ENCODE measurements around the gene FLRT2.

The FLRT2 gene, protein sequence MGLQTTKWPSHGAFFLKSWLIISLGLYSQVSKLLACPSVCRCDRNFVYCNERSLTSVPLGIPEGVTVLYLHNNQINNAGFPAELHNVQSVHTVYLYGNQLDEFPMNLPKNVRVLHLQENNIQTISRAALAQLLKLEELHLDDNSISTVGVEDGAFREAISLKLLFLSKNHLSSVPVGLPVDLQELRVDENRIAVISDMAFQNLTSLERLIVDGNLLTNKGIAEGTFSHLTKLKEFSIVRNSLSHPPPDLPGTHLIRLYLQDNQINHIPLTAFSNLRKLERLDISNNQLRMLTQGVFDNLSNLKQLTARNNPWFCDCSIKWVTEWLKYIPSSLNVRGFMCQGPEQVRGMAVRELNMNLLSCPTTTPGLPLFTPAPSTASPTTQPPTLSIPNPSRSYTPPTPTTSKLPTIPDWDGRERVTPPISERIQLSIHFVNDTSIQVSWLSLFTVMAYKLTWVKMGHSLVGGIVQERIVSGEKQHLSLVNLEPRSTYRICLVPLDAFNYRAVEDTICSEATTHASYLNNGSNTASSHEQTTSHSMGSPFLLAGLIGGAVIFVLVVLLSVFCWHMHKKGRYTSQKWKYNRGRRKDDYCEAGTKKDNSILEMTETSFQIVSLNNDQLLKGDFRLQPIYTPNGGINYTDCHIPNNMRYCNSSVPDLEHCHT

DNA sequence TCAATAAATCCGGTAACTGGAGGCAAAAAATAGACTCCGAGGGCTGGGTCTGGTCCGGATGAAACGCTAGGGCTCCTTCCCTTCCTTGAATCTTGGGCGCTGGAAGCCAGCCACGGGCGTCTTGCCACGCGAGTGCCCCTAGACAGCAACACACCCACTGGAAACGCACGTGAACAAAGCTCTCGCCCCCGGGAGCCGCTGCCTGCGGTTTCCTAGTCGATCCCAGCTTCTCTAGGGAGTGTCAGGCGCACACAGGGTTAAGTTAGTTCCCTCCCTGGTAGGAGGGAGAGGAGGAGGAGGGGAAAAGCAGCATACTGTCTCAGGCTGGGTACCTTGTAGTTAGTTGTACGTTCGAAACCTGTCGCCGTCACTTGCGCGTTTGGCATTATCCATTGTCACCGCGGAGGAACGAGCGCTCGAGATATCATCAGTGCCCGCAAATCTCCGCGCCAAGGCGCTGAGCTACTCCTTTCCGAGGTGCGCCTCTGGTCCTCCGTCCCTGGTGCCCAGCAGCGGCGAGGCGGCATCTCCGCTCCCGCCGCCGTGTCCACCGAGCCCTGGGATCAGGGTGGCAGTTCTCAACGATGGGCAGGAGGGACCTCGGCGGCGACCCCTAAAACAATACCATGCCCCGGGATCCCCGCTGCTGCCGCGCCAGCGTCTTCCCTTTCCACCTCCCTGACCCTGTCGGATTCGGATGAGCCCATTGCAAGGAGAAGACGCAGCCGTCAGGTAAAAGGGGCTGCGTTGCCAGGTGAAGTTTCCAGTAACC, at the start of gene FLRT2:
Gene FLRT2 (plus strand): TSS at position 342 of the 772 bp plus-strand sequence. CDS start 91,371 bp downstream, outside the sequence.
- H3K9ac ChIP-seq (ENCODE audit: low read depth, low read length) = peak within 1 kb of the TSS; percentile 71
- no peaks in the 10 kb centered on the region for H3K36me3 ChIP-seq (ENCODE audit: insufficient read depth, low read length)
- H3K4me1 ChIP-seq (ENCODE audit: insufficient read depth, low read length) = peaks cover 18% of the 10 kb centered on the region
- no peaks in the 10 kb centered on the region for H3K9me3 ChIP-seq (ENCODE audit: control insufficient read depth, insufficient read depth, low read length)

DNA sequence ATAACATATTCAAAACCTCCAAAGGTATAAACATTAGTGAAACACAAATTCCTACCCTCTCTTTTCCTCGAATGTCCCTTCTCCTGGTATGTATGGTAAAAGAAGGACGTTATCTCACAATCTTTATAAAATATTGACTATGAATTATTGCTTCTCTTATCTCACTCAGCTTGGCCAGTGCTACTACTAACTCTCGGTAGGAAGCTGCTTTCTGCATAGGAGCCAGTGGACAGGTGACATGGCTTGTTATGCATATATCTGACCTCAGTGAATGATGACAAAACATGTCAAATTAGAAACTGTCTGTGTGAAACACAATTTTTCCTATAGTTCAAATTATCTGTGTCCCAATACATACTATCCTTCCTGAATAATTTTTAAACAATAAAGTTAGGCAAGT, 48.5 kb upstream of the FLRT2 start:
- H3K9ac ChIP-seq (ENCODE audit: low read depth, low read length) = no peak overlapping the region
- H3K36me3 ChIP-seq (ENCODE audit: insufficient read depth, low read length) = no peaks in the 10 kb centered on the region
- no peaks in the 10 kb centered on the region for H3K4me1 ChIP-seq (ENCODE audit: insufficient read depth, low read length)
- no peaks in the 10 kb centered on the region for H3K9me3 ChIP-seq (ENCODE audit: control insufficient read depth, insufficient read depth, low read length)

DNA sequence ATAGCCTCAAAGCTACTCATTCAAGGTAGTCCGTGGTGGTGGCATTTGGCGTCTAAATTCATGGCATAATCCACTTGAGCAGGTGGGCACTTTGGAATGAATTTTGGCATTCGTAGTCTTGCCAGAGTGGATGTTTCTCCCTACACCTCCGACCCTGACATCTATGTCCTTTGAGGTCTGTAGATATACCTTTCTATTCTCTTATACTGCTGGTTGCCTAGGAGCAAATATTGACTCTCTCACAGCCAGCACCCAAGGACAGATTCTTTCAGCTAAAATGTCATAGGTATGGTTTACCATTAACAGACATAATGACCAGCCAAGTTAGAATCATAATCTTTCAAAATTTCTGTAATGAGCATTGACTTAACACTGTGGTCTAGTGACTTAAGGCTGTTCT, 47.4 kb upstream of the FLRT2 start:
- Histone ChIP-seq H3K36me3 (ENCODE audit: insufficient read depth, low read length) (no peaks in the 10 kb centered on the region), H3K4me1 (ENCODE audit: insufficient read depth, low read length) (no peaks in the 10 kb centered on the region), H3K9me3 (ENCODE audit: control insufficient read depth, insufficient read depth, low read length) (no peaks in the 10 kb centered on the region), H3K9ac (ENCODE audit: low read depth, low read length) (no peak overlapping the region)

DNA sequence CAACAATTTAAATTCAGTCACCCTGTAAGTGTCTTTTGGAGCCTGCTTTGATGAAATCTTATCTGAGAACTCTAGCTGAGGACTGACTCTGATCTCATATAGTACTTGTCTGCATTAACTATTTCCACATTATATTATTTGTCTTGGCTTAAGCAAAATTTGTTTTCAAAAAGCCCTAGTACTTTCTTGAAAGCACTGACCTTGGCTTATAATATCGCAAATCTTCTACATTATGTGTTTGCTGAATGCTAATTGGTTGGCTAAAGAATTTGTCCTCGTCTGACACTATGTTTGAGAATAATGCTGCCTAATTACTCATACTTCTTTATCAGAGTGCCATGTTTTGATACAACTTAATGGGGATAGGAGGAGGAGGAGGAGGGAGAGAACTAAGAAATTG, 46.9 kb upstream of the FLRT2 start:
- H3K4me1 ChIP-seq (ENCODE audit: insufficient read depth, low read length) = no peaks in the 10 kb centered on the region
- no peak overlapping the region for H3K9ac ChIP-seq (ENCODE audit: low read depth, low read length)
- H3K36me3 ChIP-seq (ENCODE audit: insufficient read depth, low read length) = no peaks in the 10 kb centered on the region

DNA sequence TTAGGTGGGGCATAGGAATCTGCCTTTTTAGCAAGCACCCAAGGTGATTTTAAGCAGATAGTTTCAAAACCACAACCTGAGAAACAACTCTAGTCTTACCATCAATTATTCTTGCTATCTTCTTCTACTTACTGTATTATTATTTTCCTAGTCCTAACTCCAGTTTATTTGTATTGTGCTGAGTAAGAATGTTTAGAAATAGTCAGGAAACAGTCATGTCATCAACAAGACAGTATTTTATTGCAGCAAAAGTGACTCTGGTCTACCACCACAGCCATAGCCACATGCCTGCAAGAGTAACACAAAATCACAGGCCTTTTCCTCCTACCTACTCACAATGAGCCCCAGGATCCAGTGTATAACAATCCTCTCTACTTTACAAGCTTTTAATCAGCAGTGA, 46.3 kb upstream of the FLRT2 start:
- Histone ChIP-seq H3K9ac (ENCODE audit: low read depth, low read length) (no peak overlapping the region), H3K4me1 (ENCODE audit: insufficient read depth, low read length) (no peaks in the 10 kb centered on the region), H3K9me3 (ENCODE audit: control insufficient read depth, insufficient read depth, low read length) (no peaks in the 10 kb centered on the region), H3K36me3 (ENCODE audit: insufficient read depth, low read length) (no peaks in the 10 kb centered on the region)

More for the DNA sequence above, 46.9 kb upstream of the FLRT2 start:
- no peaks in the 10 kb centered on the region for H3K9me3 ChIP-seq (ENCODE audit: control insufficient read depth, insufficient read depth, low read length)

DNA sequence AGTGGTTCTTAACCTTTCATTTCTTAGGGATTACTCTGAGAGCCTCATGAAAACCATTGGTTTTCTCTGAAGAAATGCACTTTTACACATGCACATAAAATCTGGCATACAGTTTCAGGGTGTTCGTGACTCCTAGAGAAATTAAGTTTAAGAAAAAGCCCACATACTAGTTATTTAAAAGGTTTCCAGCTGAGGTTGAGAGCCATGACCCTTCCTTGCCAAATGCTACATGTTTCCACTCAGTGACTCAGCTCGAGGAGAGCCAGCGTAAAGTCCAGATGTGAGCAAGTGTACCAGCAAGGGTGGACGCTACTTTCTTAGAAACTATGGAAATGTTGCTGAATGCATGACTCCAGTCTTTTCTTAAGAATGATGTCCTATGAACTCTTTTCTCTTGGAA, 42.7 kb upstream of the FLRT2 start:
- no peaks in the 10 kb centered on the region for H3K4me1 ChIP-seq (ENCODE audit: insufficient read depth, low read length)
- no peak overlapping the region for H3K9ac ChIP-seq (ENCODE audit: low read depth, low read length)
- no peaks in the 10 kb centered on the region for H3K9me3 ChIP-seq (ENCODE audit: control insufficient read depth, insufficient read depth, low read length)
- no peaks in the 10 kb centered on the region for H3K36me3 ChIP-seq (ENCODE audit: insufficient read depth, low read length)

DNA sequence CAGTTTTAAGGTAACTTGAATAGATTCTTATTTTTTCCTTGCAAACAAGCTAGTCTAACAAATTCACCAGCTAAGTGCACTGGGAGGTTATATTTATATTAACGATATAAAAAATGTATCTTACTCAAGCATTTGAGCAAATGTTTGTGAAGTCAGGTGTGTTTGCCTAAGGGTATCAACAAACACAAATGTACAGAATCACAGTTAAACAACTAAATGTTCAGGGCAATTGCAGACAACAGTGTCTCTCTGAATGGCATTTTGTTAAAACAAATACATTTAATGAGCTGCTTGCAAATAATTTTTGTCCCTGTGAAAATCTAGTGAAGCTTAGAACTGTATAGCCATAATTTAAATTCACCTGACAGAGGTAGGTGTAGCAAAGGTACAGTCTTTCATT, 28.2 kb upstream of the FLRT2 start:
- no peaks in the 10 kb centered on the region for H3K9me3 ChIP-seq (ENCODE audit: control insufficient read depth, insufficient read depth, low read length)
- no peak overlapping the region for H3K9ac ChIP-seq (ENCODE audit: low read depth, low read length)
- H3K36me3 ChIP-seq (ENCODE audit: insufficient read depth, low read length) = no peaks in the 10 kb centered on the region
- H3K4me1 ChIP-seq (ENCODE audit: insufficient read depth, low read length) = no peaks in the 10 kb centered on the region

DNA sequence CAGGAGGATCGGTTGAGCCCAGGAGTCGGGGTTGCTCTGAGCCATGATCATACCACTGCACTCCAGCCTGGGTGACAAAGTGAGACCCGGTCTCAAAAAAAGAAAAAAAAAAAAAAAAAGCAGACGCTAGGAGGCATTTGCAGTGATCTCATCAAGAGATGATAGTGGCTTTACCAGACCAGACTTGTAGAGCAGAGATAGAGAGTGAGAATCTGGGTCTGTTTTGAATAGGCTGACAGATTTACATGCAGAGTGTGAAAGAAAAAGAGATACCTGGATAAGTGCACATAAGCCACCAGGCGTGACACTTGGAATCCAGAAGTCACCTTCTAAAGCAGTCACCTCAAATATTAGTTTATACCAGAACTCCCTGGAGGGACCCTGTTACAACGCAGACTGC, 21.1 kb upstream of the FLRT2 start:
- H3K4me1 ChIP-seq (ENCODE audit: insufficient read depth, low read length) = 0 out of 2 replicates have a peak, but pooled peaks cover 4% of the 10 kb centered on the region
- no peak overlapping the region for H3K9ac ChIP-seq (ENCODE audit: low read depth, low read length)
- H3K36me3 ChIP-seq (ENCODE audit: insufficient read depth, low read length) = no peaks in the 10 kb centered on the region
- no peaks in the 10 kb centered on the region for H3K9me3 ChIP-seq (ENCODE audit: control insufficient read depth, insufficient read depth, low read length)

DNA sequence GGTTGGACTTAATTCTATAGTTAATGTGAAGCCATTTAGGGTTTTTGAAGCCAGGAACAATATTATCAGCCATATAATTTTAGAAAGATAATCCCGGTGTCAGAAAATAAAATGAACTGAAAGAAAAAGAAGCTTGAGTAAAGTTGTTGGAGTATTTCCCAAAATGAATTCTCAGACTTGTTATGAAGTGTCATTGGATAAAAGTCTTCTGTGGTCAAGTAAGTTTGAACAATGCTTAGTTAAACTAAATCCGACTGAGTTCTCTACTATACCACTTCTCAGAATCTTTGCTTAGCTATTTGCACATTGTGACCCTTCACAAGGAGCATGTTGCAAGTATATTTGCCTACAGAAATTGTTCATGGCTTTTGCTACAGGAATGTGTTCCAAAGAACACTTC, 17.5 kb upstream of the FLRT2 start:
- no peaks in the 10 kb centered on the region for H3K36me3 ChIP-seq (ENCODE audit: insufficient read depth, low read length)
- no peak overlapping the region for H3K9ac ChIP-seq (ENCODE audit: low read depth, low read length)
- no peaks in the 10 kb centered on the region for H3K9me3 ChIP-seq (ENCODE audit: control insufficient read depth, insufficient read depth, low read length)
- H3K4me1 ChIP-seq (ENCODE audit: insufficient read depth, low read length) = peaks cover 8% of the 10 kb centered on the region; the same call in 1 of the 2 replicates

DNA sequence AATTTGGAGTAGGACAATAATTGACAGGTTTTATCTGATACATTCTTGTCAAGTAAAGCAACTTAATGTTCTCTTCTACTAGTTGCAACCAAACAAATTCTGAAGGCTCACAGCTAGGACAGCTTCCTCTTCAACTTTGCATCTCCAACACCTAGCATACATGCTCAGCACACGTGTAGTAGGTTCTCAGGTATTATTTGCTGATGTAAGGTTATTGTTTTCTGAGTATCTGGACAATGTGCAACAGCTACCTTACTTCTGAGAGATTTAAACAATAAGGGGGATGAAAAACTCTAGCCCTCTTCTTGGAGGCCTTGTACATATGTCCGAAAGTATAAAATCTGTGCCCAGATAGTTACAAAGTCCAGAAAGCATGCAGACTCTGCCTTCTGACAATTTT, 15.5 kb upstream of the FLRT2 start:
- Histone ChIP-seq H3K4me1 (ENCODE audit: insufficient read depth, low read length) (peaks cover 9% of the 10 kb centered on the region; the same call in 1 of the 2 replicates), H3K9ac (ENCODE audit: low read depth, low read length) (no peak overlapping the region), H3K9me3 (ENCODE audit: control insufficient read depth, insufficient read depth, low read length) (no peaks in the 10 kb centered on the region), H3K36me3 (ENCODE audit: insufficient read depth, low read length) (no peaks in the 10 kb centered on the region)

DNA sequence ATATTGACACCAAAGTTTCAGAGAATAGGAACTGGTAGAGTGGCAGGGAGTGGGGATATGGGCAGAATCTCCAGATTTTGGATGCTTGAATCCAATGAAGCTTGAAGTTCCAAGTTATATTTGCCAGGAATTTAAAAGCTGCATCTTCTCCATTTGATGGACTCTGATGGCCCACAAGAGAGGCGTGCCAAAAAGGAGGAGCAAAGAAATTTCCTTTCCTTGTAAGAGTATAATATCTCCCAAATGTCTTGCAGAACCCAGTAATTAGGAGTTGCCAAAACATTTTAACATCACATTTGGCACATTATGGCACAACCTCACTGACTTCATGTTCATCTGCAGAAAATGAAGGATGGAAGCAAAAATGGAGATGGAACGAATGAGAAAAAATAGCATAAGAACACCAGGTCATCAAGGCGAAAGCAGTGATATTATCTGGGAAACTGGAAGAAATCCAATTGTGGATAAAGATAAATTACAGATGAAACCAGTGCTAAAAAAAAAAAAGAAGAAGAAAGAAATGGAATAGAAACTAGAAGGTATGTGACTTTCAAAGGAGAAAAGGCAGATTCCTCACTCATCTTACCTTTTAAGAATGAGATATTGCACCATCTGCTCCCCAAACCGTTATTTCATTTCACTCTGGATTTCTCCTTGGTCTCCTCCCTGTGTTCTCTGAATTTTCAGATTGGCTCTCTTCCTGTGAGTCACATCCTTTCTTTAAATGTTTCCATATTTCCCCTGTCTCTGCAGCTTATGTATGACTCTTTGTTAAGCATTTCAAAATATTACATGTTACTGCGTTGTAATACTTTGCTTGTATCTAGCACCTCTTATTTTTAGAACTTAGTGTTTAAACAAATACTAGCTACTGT, 13.5 kb upstream of the FLRT2 start:
- Histone ChIP-seq H3K9me3 (ENCODE audit: control insufficient read depth, insufficient read depth, low read length) (no peaks in the 10 kb centered on the region), H3K4me1 (ENCODE audit: insufficient read depth, low read length) (peaks cover 7% of the 10 kb centered on the region; the same call in 1 of the 2 replicates), H3K36me3 (ENCODE audit: insufficient read depth, low read length) (no peaks in the 10 kb centered on the region), H3K9ac (ENCODE audit: low read depth, low read length) (no peak overlapping the region)

DNA sequence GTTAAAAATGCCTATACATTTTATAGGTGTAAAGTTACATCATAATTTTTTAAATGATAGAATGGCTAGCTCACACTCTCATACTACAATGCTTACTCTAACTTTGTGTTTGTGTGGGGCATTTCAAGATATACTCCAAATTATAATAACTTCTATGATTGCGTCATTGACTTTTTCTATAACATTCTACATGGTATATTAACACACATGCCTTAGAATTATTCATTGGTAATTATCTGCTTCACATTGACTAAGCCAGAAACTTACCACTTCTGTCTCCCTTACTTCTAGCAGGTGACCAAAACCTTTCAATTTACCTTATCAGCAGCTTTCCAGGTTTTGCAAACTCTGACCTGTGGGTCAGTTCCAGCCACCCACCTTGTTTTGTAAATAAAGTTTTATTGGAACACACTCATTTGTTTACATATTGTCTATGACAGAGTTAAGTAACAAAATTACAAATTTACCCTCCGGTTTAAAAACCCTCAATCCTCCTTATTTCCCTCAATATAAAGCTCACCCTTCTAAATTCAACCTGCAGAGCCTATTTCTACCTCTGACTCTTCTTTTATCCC, 12.7 kb upstream of the FLRT2 start:
- H3K9me3 ChIP-seq (ENCODE audit: control insufficient read depth, insufficient read depth, low read length) = no peaks in the 10 kb centered on the region
- no peaks in the 10 kb centered on the region for H3K36me3 ChIP-seq (ENCODE audit: insufficient read depth, low read length)
- no peak overlapping the region for H3K9ac ChIP-seq (ENCODE audit: low read depth, low read length)
- peaks cover 7% of the 10 kb centered on the region; the same call in 1 of the 2 replicates for H3K4me1 ChIP-seq (ENCODE audit: insufficient read depth, low read length)

DNA sequence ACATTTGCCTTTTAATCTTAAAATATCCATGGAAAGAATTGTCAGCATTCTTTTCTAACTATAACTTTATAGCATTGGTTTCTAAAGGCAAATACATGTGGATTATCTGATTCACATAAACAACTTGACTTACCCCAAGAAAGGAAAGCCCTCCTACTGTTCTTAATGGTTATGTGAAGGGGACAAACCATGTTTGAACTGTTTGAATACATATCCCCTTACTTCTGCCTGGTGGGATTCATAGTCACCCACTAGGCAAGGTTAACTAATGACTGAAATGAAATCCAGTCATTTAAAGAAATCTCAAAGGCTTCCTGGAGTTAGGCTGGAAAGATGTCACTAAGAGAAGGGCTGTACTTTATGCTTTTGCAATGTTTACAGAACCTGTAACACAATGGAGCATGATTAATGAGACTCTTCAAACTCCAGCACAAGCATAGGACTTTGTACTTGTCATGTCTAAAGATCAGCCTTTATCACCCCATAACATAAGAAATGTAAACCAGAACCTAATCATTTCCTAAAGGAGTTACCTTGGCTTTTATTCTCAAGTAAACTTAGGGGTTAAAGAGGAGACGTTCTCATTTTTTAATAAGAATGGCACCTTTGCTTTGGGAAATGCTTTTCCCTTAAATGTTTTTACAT, 10.2 kb upstream of the FLRT2 start:
- peaks cover 8% of the 10 kb centered on the region; the same call in 1 of the 2 replicates for H3K4me1 ChIP-seq (ENCODE audit: insufficient read depth, low read length)
- no peaks in the 10 kb centered on the region for H3K36me3 ChIP-seq (ENCODE audit: insufficient read depth, low read length)
- H3K9me3 ChIP-seq (ENCODE audit: control insufficient read depth, insufficient read depth, low read length) = no peaks in the 10 kb centered on the region
- H3K9ac ChIP-seq (ENCODE audit: low read depth, low read length) = no peak overlapping the region
